VCaP (cell line): ENCODE measurements around the gene TTC34.

Experiments
- H3K27ac ChIP-seq: fragments of 450-650 bp; 2 replicates; pipeline ENCODE4 v1.5.1; 2017
- CTCF ChIP-seq: fragments of 450-650 bp; conservative IDR thresholded peaks from 2 replicates; pipeline ENCODE4 v1.5.1; 2017; ENCODE audit warnings: mild to moderate bottlenecking, moderate library complexity

The TTC34 gene

DNA sequence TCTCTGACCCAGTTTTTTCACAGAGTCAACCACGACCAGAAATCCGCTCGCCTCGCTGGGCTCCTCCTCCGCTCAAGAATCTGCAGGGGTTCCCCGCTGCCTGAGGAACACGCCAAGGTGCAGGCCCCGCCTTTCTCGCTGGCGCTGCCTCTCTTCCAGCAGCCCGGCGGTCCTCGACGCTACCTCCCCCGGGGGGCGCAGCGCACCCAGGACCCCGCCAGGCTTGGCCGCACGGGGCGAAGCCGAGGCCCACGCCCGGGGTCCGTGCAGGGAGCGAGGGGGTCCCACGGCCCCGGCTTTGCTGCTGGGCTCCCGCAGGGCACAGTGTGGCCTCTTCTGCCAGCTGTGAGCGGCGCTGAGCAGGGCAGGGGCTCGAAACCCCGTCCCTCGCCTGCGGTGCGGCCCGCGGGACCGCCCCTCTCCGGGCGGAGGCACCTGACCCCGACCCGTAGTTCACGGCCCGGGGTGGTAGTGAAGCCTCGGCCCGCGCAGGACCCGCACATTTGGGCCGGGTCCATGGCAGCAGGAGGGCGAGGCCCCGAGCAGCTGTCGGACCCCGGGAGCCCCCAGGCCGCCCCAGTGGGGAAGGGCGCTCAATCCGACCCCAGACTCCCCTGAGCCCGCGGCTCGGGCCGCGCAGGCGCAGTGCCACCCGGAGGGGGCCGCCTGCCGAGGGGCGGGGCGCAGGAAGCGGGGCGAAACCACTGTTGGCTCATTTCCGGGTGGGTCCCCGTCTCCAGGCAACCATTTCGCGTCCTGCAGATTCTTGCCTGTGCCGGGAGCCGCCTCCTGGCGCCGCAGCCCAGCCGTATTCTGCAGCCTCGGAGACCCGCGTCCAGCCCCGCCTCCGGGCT is 158.7 kb downstream of the TTC34 start:
- H3K27ac ChIP-seq, result peak overlapping the region; percentile 92
- no peak for TF ChIP-seq CTCF

DNA sequence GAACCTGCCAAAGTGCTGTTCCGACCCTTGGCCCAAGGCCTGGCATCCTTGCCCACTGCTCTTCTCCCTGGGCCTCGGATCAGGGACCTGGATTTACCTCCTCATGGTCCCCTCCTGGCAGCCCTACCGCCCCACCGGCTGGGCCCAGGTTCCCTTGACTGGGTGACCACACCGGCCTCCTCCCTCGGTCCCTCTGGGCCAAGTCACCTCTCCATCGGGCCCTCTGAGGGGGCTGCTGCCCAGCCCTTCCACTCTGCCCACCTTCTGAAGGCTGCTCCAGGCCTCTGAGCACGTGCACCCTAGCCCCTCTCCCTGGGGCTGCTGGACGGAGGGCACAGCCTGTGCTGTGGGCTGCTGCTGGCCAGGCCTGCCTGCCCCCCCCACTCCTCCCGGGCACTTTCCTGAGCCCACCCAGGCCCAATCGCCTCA is 159.3 kb downstream of the TTC34 start:
- TF ChIP-seq CTCF, result no peak
- peak overlapping the region; percentile 92; the same call in 1 of the 2 replicates for H3K27ac ChIP-seq

GRCh38 chr1:2641381-2642130 is 159.9 kb downstream of the TTC34 start:
- no peak for TF ChIP-seq CTCF
- H3K27ac ChIP-seq, result peak overlapping the region; percentile 92; the same call in 1 of the 2 replicates

- H3K27ac ChIP-seq, result no peak overlapping the region
- TF ChIP-seq CTCF, result no peak
Observed at GRCh38 chr1:2640626-2641025, 160.9 kb downstream of the TTC34 start.

GRCh38 chr1:2639607-2640521 is 161.6 kb downstream of the TTC34 start:
- no peak overlapping the region for H3K27ac ChIP-seq
- TF ChIP-seq CTCF, result no peak

DNA sequence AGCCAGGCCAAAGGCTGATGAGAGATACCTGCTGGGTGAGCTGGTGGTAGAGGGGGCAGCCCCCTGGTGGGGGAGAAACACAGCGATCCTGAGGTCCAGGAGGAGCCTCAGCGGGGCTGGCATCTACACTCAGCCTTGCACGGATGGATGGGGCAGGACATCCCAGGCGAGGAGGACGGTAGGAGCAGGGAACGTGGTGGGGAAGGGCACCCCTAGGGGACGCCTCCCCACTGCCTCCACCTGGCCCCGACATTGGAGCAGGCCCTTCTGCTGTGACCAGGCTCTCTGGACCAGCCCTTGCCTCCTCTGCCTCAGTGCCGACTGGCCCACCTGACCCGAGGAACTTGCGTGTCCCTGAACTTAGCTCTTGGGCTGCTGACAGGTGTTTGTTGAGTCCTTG is 162.3 kb downstream of the TTC34 start:
- H3K27ac ChIP-seq, result no peak overlapping the region
- TF ChIP-seq CTCF, result no peak
